AG09319 (cell line): ENCODE measurements around the gene LPCAT4.
"Not testable (repeated sequence)": the region's sequence is repeated elsewhere in the genome, so short reads cannot be mapped to it uniquely, and the experiment has no call there.

Experiments
- DNase-seq: peaks from one replicate; pipeline ENCODE4 v3.0.0-alpha.2; 2010; ENCODE audit warnings: low read depth; ENCODE audit errors: extremely low read depth
- CTCF ChIP-seq: IDR thresholded peaks from 2 replicates; pipeline ENCODE4 v1.5.1; 2011; ENCODE audit warnings: low read depth, mild to moderate bottlenecking, inconsistent platforms, low read length, moderate library complexity

LPCAT4 gene

GRCh38 chr15:34367101-34368081 is at the start of gene LPCAT4:
TSS of gene LPCAT4 (minus strand) at chr15:34367196. CDS start at chr15:34367100, 96 bp downstream.
- DNase-seq: peak; percentile 60
- TF ChIP-seq CTCF: peak; percentile 90

- DNase-seq: not testable (repeated sequence)
These were observed 42.5 kb upstream of the LPCAT4 start for GRCh38 chr15:34409511-34409910.

GRCh38 chr15:34408973-34409372 is 42.0 kb upstream of the LPCAT4 start:
- DNase-seq: not testable (repeated sequence)

- not testable (repeated sequence) for DNase-seq
These were observed 36.9 kb upstream of the LPCAT4 start for GRCh38 chr15:34403899-34404298.

GRCh38 chr15:34403160-34403598 is 36.2 kb upstream of the LPCAT4 start:
- DNase-seq: not testable (repeated sequence)

GRCh38 chr15:34397637-34398259 is 30.8 kb upstream of the LPCAT4 start:
- DNase-seq: not testable (repeated sequence)

GRCh38 chr15:34392981-34393380 is 26.0 kb upstream of the LPCAT4 start:
- not testable (repeated sequence) for DNase-seq

- not testable (repeated sequence) for DNase-seq
These were observed 22.6 kb upstream of the LPCAT4 start for GRCh38 chr15:34389594-34390086.

GRCh38 chr15:34381829-34382521 is 15.0 kb upstream of the LPCAT4 start:
- not testable (repeated sequence) for DNase-seq

GRCh38 chr15:34380491-34380890 is 13.5 kb upstream of the LPCAT4 start:
- DNase-seq: not testable (repeated sequence)

- no peak for TF ChIP-seq CTCF
- DNase-seq: no peak
These were observed 9.9 kb upstream of the LPCAT4 start for GRCh38 chr15:34376856-34377255.

- DNase-seq: not testable (repeated sequence)
These were observed 8.5 kb upstream of the LPCAT4 start for GRCh38 chr15:34375541-34375940.

GRCh38 chr15:34374816-34375215 is 7.8 kb upstream of the LPCAT4 start:
- no peak for TF ChIP-seq CTCF
- no peak for DNase-seq
